Gastrocnemius medialis (tissue), 4 donors: ENCODE results near the gene FRY.

Experiments used
- POLR2A ChIP-seq, 2 donors: fragments of 450-650 bp; IDR thresholded peaks; one replicate each; pipeline ENCODE4 v1.6.1; 2017; ENCODE audit warnings: antibody characterized with exemption in 2 of 2, mild to moderate bottlenecking in 2 of 2, moderate library complexity in 2 of 2
- TF ChIP-seq, protein P1 (sequence below), 5 experiments: fragments of 450-650 bp in 3 of 5; fragments of 200-600 bp in 2 of 5; sonication (generic) in 2 of 5; IDR thresholded peaks in 4 of 5; conservative IDR thresholded peaks in 1 of 5; 1 replicate in 4 of 5; 2 replicates in 1 of 5; pipeline ENCODE4 v1.5.1; 2016 to 2019; ENCODE audit warnings: antibody characterized with exemption in 5 of 5, mild to moderate bottlenecking in 3 of 5, moderate library complexity in 3 of 5

DNA sequence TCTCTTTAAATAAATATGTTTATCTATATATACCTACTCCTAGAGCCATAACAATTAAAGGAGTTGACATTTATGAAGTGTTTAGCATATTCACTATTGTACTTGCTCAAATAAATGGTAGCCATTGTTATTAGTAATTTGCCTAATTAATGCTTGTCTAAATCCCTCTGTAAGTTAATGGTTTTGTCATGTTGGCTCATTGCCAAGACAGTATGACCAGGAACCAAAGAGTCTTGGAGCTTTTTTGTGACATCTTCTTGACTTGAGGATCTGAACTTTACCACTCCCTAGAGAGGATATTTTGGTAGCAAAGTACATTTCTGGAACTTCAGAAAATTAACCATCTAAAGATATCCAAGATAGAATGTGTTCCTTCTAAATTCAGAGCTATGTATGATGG lies 15.5 kb downstream of the FRY start:
- TF ChIP-seq, protein P1, sequence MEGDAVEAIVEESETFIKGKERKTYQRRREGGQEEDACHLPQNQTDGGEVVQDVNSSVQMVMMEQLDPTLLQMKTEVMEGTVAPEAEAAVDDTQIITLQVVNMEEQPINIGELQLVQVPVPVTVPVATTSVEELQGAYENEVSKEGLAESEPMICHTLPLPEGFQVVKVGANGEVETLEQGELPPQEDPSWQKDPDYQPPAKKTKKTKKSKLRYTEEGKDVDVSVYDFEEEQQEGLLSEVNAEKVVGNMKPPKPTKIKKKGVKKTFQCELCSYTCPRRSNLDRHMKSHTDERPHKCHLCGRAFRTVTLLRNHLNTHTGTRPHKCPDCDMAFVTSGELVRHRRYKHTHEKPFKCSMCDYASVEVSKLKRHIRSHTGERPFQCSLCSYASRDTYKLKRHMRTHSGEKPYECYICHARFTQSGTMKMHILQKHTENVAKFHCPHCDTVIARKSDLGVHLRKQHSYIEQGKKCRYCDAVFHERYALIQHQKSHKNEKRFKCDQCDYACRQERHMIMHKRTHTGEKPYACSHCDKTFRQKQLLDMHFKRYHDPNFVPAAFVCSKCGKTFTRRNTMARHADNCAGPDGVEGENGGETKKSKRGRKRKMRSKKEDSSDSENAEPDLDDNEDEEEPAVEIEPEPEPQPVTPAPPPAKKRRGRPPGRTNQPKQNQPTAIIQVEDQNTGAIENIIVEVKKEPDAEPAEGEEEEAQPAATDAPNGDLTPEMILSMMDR (IDR thresholded peaks at IDR 0.05 in 4 of 5, conservative IDR thresholded peaks at IDR 0.05 in 1 of 5), result no peak
- no peak for TF ChIP-seq POLR2A (IDR thresholded peaks at IDR 0.05)
